OCI-LY7 (cell line): ENCODE data around the gene MVK.

Experiments
- EZH2phosphoT487 ChIP-seq: fragments of 200-600 bp; sonication (generic); IDR thresholded peaks from 2 replicates; pipeline ENCODE4 v1.6.1; 2018; ENCODE audit warnings: low read depth, borderline replicate concordance, mild to moderate bottlenecking, mixed run types, antibody characterized with exemption, low read length, moderate library complexity, mixed read lengths
- TF ChIP-seq, protein P1 (sequence below): fragments of 200-600 bp; sonication (generic); conservative IDR thresholded peaks from 2 replicates; pipeline ENCODE4 v1.5.1; 2014; ENCODE audit warnings: mild to moderate bottlenecking, antibody characterized with exemption, low read length, moderate library complexity, mixed read lengths

DNA sequence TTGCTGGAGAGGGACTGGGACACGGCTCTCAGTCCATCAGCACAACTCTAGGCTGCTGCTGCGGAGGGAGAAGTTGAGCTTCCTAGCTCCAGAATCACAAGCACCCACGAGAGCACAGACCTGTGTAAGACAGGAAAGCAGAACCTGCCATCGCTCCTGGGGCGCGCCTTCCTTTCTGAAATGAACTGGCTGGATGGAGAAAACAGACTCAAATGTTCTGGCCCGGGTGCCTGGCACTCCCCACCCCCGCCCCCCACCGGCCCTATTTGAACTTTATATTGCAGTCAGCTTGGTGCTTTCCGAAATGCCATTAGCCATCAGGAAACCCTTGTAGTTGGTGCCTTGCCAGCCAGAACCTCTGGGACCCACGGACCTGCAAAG is 23.8 kb downstream of the MVK start:
- TF ChIP-seq, protein P1, sequence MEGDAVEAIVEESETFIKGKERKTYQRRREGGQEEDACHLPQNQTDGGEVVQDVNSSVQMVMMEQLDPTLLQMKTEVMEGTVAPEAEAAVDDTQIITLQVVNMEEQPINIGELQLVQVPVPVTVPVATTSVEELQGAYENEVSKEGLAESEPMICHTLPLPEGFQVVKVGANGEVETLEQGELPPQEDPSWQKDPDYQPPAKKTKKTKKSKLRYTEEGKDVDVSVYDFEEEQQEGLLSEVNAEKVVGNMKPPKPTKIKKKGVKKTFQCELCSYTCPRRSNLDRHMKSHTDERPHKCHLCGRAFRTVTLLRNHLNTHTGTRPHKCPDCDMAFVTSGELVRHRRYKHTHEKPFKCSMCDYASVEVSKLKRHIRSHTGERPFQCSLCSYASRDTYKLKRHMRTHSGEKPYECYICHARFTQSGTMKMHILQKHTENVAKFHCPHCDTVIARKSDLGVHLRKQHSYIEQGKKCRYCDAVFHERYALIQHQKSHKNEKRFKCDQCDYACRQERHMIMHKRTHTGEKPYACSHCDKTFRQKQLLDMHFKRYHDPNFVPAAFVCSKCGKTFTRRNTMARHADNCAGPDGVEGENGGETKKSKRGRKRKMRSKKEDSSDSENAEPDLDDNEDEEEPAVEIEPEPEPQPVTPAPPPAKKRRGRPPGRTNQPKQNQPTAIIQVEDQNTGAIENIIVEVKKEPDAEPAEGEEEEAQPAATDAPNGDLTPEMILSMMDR, result no peak
- TF ChIP-seq EZH2phosphoT487, result no peak
